Neural cell (in vitro differentiated cells): ENCODE results near the gene KDM4B. TPM values are rescaled to one million over a fixed set of nuclear protein-coding genes. Genes with fewer than 3 reads are reported as not detected.

Experiments
- H2AFZ ChIP-seq: fragments of 200-600, 300-800 bp; sonication (generic), shearing (Covaris generic); 2 replicates; pipeline ENCODE4 v1.6.0; 2014; ENCODE audit warnings: low read depth, mild to moderate bottlenecking, antibody characterized with exemption, low read length, moderate library complexity
- H3F3A ChIP-seq: fragments of 200-600 bp; shearing (Covaris generic); 2 replicates; pipeline ENCODE4 v1.6.1; 2016; ENCODE audit warnings: mild to moderate bottlenecking, moderate library complexity, mixed read lengths, antibody characterized with exemption, low read length; ENCODE audit not compliant: insufficient read depth, poor library complexity, severe bottlenecking
- H3K27ac ChIP-seq: fragments of 200-600, 300-800 bp; sonication (generic), shearing (Covaris generic); 2 replicates; pipeline ENCODE4 v1.5.1; 2014; ENCODE audit warnings: mild to moderate bottlenecking, low read length, moderate library complexity
- H3K27me3 ChIP-seq: fragments of 300-800, 200-600 bp; sonication (generic), shearing (Covaris generic); 2 replicates; pipeline ENCODE4 v1.6.0; 2014; ENCODE audit warnings: mild to moderate bottlenecking, low read depth, low read length, moderate library complexity; ENCODE audit not compliant: insufficient read depth
- H3K36me3 ChIP-seq: fragments of 300-800, 200-600 bp; sonication (generic), shearing (Covaris generic); 2 replicates; pipeline ENCODE4 v1.5.1; 2014; ENCODE audit warnings: mild to moderate bottlenecking, antibody characterized with exemption, low read length, moderate library complexity; ENCODE audit not compliant: insufficient read depth
- H3K4me2 ChIP-seq: fragments of 300-800, 200-600 bp; sonication (generic), shearing (Covaris generic); 2 replicates; pipeline ENCODE4 v1.6.0; 2014; ENCODE audit warnings: mild to moderate bottlenecking, low read length
- H3K4me3 ChIP-seq: fragments of 300-800, 200-600 bp; sonication (generic), shearing (Covaris generic); 2 replicates; pipeline ENCODE4 v1.5.1; 2014; ENCODE audit warnings: mild to moderate bottlenecking, low read length, moderate library complexity
- H3K79me2 ChIP-seq: fragments of 200-600 bp; shearing (Covaris generic); replicated peaks from 2 replicates; pipeline ENCODE4 v1.6.0; 2014; ENCODE audit warnings: mild to moderate bottlenecking, low read length, moderate library complexity; ENCODE audit not compliant: insufficient read depth
- H3K9ac ChIP-seq: fragments of 300-800, 200-600 bp; sonication (generic), shearing (Covaris generic); 2 replicates; pipeline ENCODE4 v1.6.1; 2016; ENCODE audit warnings: mild to moderate bottlenecking, low read length, mixed read lengths
- H3K9me2 ChIP-seq: fragments of 200-600 bp; shearing (Covaris generic); 2 replicates; pipeline ENCODE4 v1.6.1; 2016; ENCODE audit warnings: mild to moderate bottlenecking, low read length, mixed read lengths; ENCODE audit not compliant: insufficient read depth
- H3K9me3 ChIP-seq: fragments of 200-600, 300-800 bp; sonication (generic), shearing (Covaris generic); 2 replicates; pipeline ENCODE4 v1.6.1; 2016; ENCODE audit warnings: mild to moderate bottlenecking, mixed run types, low read length, moderate library complexity, mixed read lengths
- H4K20me1 ChIP-seq: fragments of 200-600 bp; shearing (Covaris generic); 2 replicates; pipeline ENCODE4 v1.6.1; 2016; ENCODE audit warnings: mild to moderate bottlenecking, mixed run types; ENCODE audit not compliant: insufficient read depth
- EP300 ChIP-seq: fragments of 450-650 bp; conservative IDR thresholded peaks from 2 replicates; pipeline ENCODE4 v1.6.1; 2014; ENCODE audit warnings: antibody characterized with exemption, mild to moderate bottlenecking, moderate library complexity; ENCODE audit not compliant: poor library complexity, severe bottlenecking
- EZH2 ChIP-seq: fragments of 200-600, 300-800 bp; shearing (Covaris generic), sonication (generic); IDR thresholded peaks from 2 replicates; pipeline ENCODE4 v1.6.1; 2014; ENCODE audit warnings: antibody characterized with exemption, low read length, borderline replicate concordance, mild to moderate bottlenecking; ENCODE audit not compliant: insufficient read depth, poor library complexity, severe bottlenecking
- MXI1 ChIP-seq: fragments of 450-650 bp; conservative IDR thresholded peaks from 2 replicates; pipeline ENCODE4 v1.6.1; 2014; ENCODE audit warnings: antibody characterized with exemption, mild to moderate bottlenecking; ENCODE audit not compliant: poor library complexity, severe bottlenecking
- POLR2AphosphoS5 ChIP-seq: IDR thresholded peaks from 2 replicates; pipeline ENCODE4 v1.6.1; 2012
- RAD21 ChIP-seq: fragments of 450-650 bp; conservative IDR thresholded peaks from 2 replicates; pipeline ENCODE4 v1.6.1; 2014; ENCODE audit warnings: antibody characterized with exemption, mild to moderate bottlenecking, moderate library complexity
- SMC3 ChIP-seq: fragments of 450-650 bp; conservative IDR thresholded peaks from 2 replicates; pipeline ENCODE4 v1.6.1; 2014; ENCODE audit warnings: antibody characterized with exemption, mild to moderate bottlenecking, moderate library complexity; ENCODE audit not compliant: poor library complexity
- TAF1 ChIP-seq: IDR thresholded peaks from 2 replicates; pipeline ENCODE4 v1.6.1; 2012; ENCODE audit warnings: low read depth
- polyA plus RNA-seq: library from polyadenylated mRNA; depleted of rRNA; stranded (reverse); fragments of >200 nt; gene quantifications from 2 replicates; pipeline ENCODE4 v1.2.3, GENCODE V29; 2014
- TF ChIP-seq, protein P1 (sequence below): IDR thresholded peaks from 2 replicates; pipeline ENCODE4 v1.6.1; 2012; ENCODE audit warnings: borderline replicate concordance
- TF ChIP-seq, protein P2 (sequence below): fragments of 450-650 bp; IDR thresholded peaks from 2 replicates; pipeline ENCODE4 v1.5.1; 2014; ENCODE audit warnings: antibody characterized with exemption, mild to moderate bottlenecking, moderate library complexity; ENCODE audit not compliant: poor library complexity, severe bottlenecking

The KDM4B gene
- polyA plus RNA-seq, 1 donor from 2014 or later: 19.1 TPM

DNA sequence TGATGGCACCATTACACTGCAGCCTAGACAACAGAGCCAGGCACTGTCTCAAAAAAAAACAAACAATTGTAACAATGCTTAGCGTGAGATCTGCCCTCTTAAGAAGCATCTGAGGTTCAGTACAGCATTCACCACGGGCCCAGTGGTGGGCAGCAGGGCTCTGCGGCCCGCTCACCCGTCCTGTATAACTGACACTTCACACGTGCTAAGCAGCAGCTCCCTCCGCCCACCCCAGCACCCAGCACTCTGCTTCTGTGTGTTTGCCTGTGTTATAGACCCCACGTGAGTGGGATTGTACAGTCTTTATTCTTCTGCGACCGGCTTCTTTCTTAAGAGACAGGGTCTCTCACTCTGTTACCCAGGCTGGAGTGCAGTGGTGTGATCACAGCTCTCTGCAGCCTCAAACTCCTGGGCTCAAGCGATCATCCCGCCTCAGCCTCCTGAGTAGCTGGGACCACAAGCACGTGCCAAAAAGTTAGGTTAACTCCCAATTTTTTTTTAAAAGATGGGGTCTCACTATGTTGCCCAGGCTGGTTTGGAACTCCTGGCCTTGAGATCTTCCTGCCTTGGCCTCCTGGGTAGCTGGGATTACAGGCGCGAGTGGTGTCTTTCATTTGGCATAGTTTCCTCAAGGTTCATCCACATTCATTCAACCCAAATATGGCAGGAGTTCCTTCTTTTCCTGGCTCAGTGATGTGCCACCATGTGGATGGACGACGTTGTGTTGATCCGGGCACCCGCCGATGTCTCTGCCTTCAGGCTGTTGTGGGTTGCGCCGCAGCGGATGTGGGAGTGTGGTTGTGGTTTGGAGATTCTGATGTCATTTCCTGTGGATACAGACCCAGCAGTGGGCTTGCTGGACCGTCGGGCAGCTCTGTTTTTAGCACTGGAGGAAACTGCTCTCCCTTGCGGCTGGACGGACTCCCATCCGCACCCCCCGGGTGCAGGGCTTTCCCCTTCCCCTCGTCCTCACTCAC, 170.0 kb downstream of the KDM4B start:
- no peaks in the 10 kb centered on the region for H4K20me1 ChIP-seq
- no peak overlapping the region for H3K9ac ChIP-seq
- no peak overlapping the region for H3K4me2 ChIP-seq
- no peaks in the 10 kb centered on the region for H3K36me3 ChIP-seq
- no peaks in the 10 kb centered on the region for H3F3A ChIP-seq
- TF ChIP-seq TAF1 (no peak), RAD21 (no peak), POLR2AphosphoS5 (no peak), EP300 (no peak), SMC3 (no peak), MXI1 (no peak), EZH2 (no peak)
- TF ChIP-seq, protein P1, sequence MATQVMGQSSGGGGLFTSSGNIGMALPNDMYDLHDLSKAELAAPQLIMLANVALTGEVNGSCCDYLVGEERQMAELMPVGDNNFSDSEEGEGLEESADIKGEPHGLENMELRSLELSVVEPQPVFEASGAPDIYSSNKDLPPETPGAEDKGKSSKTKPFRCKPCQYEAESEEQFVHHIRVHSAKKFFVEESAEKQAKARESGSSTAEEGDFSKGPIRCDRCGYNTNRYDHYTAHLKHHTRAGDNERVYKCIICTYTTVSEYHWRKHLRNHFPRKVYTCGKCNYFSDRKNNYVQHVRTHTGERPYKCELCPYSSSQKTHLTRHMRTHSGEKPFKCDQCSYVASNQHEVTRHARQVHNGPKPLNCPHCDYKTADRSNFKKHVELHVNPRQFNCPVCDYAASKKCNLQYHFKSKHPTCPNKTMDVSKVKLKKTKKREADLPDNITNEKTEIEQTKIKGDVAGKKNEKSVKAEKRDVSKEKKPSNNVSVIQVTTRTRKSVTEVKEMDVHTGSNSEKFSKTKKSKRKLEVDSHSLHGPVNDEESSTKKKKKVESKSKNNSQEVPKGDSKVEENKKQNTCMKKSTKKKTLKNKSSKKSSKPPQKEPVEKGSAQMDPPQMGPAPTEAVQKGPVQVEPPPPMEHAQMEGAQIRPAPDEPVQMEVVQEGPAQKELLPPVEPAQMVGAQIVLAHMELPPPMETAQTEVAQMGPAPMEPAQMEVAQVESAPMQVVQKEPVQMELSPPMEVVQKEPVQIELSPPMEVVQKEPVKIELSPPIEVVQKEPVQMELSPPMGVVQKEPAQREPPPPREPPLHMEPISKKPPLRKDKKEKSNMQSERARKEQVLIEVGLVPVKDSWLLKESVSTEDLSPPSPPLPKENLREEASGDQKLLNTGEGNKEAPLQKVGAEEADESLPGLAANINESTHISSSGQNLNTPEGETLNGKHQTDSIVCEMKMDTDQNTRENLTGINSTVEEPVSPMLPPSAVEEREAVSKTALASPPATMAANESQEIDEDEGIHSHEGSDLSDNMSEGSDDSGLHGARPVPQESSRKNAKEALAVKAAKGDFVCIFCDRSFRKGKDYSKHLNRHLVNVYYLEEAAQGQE: no peak
- TF ChIP-seq, protein P2, sequence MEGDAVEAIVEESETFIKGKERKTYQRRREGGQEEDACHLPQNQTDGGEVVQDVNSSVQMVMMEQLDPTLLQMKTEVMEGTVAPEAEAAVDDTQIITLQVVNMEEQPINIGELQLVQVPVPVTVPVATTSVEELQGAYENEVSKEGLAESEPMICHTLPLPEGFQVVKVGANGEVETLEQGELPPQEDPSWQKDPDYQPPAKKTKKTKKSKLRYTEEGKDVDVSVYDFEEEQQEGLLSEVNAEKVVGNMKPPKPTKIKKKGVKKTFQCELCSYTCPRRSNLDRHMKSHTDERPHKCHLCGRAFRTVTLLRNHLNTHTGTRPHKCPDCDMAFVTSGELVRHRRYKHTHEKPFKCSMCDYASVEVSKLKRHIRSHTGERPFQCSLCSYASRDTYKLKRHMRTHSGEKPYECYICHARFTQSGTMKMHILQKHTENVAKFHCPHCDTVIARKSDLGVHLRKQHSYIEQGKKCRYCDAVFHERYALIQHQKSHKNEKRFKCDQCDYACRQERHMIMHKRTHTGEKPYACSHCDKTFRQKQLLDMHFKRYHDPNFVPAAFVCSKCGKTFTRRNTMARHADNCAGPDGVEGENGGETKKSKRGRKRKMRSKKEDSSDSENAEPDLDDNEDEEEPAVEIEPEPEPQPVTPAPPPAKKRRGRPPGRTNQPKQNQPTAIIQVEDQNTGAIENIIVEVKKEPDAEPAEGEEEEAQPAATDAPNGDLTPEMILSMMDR: no peak
- H3K79me2 ChIP-seq: no peaks in the 10 kb centered on the region
- no peak overlapping the region for H3K4me3 ChIP-seq
- H3K9me2 ChIP-seq: no peaks in the 10 kb centered on the region
- no peaks in the 10 kb centered on the region for H3K27me3 ChIP-seq
- H2AFZ ChIP-seq: no peak overlapping the region
- no peaks in the 10 kb centered on the region for H3K9me3 ChIP-seq
- no peak overlapping the region for H3K27ac ChIP-seq

DNA sequence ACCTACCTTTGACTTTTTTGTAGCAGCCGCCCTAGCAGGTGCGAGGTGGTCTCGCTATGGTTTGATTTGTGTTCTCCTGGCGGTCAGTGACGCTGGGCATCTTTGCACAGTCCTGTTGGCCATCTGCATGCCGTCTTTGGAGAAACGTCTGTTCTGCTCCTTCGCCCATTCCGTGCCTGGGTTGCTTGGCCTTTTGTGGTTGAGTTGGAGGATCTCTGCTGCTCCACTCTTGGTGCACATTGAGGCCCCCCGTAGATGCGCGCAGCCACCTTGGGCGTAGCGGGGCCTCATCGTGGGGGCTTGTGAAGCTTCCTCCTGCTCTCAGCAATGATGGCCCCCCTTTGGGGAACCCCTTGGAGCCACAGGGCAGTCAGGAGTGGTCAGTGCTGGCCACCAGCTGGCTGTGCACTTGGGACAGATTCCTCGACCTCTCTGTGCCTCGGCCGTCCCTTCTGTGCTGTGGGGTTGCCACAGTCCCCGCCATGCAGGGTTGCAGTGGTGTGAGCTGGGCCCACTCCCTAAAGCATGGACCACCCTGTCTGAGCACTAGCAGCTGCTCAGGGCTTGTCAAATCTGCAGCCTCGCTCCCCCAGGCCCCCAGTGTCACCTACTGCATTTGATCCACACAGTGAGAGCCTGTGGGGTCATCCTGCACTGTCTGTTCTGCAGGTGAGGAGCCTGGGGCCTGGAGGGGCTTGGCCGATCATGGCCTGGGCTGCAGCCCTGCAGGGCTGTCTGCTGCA, 170.8 kb downstream of the KDM4B start:
- Histone ChIP-seq H3K9me3 (no peaks in the 10 kb centered on the region), H3F3A (no peaks in the 10 kb centered on the region), H3K27me3 (no peaks in the 10 kb centered on the region), H3K27ac (no peak overlapping the region), H3K4me3 (no peak overlapping the region), H3K9ac (no peak overlapping the region), H4K20me1 (no peaks in the 10 kb centered on the region), H3K79me2 (no peaks in the 10 kb centered on the region), H3K4me2 (no peak overlapping the region), H2AFZ (no peak overlapping the region), H3K36me3 (no peaks in the 10 kb centered on the region), H3K9me2 (no peaks in the 10 kb centered on the region)
- no peak for TF ChIP-seq POLR2AphosphoS5
- no peak for TF ChIP-seq TAF1
- TF ChIP-seq, protein P2: no peak
- TF ChIP-seq EZH2: no peak
- TF ChIP-seq SMC3: no peak
- no peak for TF ChIP-seq EP300
- TF ChIP-seq, protein P1: no peak
